Ramos (cell line): Measurements from ENCODE around the gene PRDM16.

Experiments
- in situ Hi-C: fragments of 300-500 bp; cut with MboI; formaldehyde crosslinking; loops from one replicate; pipeline ENCODE4 v1.14.3; 2022; ENCODE audit warnings: low sequenced_read_pairs; ENCODE audit not compliant: unreplicated experiment

Gene PRDM16

DNA sequence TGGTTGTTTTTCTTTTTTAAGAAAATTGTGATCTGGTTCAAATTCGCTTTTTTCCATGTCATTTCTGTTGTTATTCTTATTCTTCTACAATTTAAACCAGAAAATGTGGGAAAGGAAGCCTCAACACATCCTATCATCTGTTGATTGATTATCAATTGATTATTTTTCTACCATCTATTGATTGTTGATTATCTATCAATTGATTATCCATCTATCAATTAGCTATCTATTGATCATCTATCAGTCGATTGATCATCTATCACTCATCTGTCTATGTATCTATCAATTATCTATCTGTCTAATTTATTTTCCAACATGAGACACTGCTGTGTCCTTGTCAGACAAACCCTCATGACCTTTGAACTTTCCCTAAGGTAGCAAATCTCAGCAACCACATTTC lies 249.3 kb downstream of the PRDM16 start:
- in situ Hi-C loops: loop anchor here (25.0 kb wide), 1 partner anchor 306 kb away; the partner anchor contains the start of gene ACTRT2

DNA sequence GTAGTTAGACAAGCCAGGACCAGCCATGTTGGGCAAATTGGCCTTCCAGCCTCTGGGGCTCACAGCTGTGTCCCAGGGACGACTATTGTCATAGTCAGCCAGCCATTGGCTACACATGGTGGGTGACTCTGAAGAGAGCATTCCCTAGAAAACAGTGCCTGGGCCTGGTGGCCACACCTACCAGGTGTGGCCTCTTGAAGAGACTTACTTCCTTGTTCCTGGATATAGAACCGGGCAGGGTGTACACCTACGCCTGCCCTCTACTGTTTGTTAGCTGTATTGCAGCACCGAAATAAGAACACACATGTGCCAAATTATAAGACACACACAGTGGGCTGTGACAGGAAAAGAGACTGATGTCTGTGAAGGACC lies 250.9 kb downstream of the PRDM16 start:
- in situ Hi-C loops: loop anchor here (25.0 kb wide), 1 partner anchor 308 kb away; the partner anchor contains the start of gene ACTRT2

- in situ Hi-C loops: loop anchor here (25.0 kb wide), 1 partner anchor 308 kb away; the partner anchor contains the start of gene ACTRT2
These were observed 251.5 kb downstream of the PRDM16 start for GRCh38 chr1:3320246-3321152.

DNA sequence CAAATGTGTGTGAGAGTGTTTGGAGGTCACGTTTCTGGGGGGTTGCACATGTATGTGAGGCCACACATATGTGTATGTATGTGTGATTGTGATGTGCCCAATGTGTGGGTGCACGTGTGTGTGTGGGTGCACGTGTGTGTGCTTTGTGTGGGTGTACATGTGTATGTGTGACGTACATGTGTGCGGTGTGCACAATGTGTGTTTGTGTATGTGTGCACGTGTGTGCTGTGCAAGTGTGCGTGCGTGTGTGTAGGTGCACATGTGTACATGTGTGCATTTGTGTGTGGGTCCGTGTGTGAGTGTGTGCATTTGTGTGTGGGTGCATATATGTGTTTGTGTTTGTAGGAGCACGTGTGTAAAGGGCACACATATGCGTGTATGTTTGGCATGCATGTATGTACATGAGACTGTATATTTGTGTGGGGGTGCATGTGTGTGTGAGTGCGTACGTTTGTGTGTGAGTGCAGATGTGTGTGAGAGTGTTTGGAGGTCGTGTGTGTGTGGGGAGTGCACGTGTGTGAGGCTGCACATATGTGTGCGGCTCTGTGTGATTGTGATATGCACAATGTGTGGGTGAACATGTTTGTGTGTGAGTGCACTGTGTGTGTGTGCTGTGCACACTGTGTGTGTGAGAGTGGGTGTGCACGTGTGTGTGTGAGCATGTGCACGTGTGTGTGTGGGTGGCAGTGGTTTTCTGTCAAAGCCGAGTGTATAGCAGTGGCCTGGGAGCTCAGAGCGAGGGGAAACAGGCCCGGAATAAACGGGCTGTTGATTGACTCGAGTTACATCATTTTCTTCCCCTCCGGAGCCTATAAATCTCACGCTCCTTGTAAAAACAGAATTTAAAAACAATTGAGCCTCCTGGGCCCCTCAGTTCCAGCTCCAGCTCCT lies 252.8 kb downstream of the PRDM16 start:
- in situ Hi-C loops: loop anchor here (25.0 kb wide), 1 partner anchor 310 kb away; the partner anchor contains the start of gene ACTRT2

GRCh38 chr1:3322450-3323020 lies 253.5 kb downstream of the PRDM16 start:
- in situ Hi-C loops: loop anchor here (25.0 kb wide), 1 partner anchor 310 kb away; the partner anchor contains the start of gene ACTRT2

DNA sequence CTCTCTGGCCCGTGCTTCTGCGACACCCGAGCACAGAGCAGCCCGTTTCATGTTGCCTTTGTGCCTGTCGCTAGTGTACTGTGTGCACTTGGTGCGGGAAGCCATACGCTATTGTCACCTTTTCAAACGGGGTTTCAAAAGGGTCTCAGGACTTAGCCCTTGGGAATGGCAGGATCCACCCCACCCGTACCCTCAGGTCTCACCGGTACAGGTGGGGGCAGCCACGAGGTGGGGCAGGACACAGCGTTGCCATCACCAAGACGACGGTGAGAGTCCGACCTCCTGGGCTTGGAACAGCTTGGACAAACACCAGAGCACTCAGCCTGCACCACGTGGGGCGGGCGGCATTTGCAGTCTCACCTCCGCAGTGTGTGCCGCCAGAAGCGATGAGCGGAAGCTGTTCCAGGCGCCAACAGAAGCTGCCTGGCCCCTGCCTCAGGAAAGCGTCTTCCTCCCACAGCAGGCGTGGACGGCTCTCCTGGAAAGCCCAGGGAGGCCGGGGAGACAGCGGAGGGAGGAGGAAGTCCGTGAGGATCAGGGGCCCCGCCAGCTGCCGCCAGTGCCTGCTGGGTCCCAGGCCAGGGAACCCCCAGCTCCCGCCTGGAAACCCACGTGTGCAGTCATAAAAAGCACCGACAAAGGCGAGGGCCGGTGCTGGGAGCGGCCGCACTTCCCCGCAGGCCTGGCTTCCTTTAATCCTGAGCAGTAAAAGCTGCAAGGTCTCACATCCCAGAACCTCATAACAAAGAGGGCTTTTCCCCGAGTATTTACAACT lies 254.2 kb downstream of the PRDM16 start:
- in situ Hi-C loops: loop anchor here (25.0 kb wide), 1 partner anchor 311 kb away; the partner anchor contains the start of gene ACTRT2

GRCh38 chr1:3323796-3324703 lies 255.0 kb downstream of the PRDM16 start:
- in situ Hi-C loops: loop anchor here (25.0 kb wide), 1 partner anchor 312 kb away; the partner anchor contains the start of gene ACTRT2

- in situ Hi-C loops: loop anchor here (25.0 kb wide), 1 partner anchor 313 kb away; the partner anchor contains the start of gene ACTRT2
These were observed 255.9 kb downstream of the PRDM16 start for GRCh38 chr1:3324704-3325535.

DNA sequence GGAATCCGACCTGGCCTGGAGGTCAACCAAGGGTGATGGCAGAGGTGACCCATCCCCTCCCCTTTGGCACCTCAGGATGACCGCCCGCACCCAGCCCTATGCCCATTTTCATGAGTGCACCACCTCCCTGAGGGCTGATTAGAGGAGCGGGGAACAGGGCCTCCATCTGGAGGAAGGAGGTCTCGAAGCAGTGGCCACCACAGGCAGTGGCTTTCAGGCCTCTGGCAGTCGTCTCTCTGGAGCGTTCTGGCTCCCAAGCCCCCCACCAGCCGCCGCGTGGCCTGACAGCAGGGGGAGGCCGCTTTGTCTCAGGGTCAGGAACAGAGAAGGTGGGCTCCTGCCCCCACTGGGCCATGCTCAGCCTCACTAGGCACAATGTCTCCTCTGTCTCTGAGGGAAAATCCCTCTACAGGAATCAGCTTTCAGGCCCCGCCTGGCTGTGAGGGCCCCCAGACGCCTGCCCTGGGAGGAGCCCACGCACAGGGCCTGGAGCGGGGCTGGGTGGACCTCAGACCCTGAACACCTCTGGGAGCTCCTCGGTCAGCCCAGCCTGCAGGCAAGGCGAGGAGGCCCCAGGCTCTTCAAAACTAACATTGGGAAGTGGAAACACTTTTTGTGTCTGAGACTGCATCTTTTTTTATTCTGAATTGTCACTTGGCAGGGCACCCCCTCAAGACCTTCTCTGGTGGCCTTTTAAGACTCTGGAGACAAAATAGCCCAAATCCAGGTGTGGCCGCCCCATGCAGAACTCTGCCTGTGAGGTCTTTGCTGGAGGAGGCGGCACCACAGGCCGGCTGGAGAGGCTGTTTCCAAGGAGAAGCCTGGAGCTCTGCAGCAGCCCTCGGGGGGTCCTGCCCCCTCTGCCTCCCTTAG lies 257.7 kb downstream of the PRDM16 start:
- in situ Hi-C loops: no loop called here

DNA sequence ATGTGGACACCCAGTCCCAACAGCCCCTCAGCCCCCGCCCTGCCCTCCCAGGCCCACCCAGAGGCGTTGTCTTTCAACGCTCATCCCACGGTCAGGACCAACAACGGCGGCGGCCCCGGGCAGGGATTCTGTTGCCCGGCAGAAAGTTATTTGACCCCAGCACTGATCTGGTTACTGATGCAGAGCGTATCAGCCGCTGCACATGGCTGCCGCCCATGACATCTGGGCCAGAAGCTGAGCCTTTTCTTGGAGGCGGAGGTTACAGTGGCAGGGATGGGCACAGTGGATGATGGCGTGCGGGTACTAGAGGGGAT lies 258.3 kb downstream of the PRDM16 start:
- in situ Hi-C loops: no loop called here

DNA sequence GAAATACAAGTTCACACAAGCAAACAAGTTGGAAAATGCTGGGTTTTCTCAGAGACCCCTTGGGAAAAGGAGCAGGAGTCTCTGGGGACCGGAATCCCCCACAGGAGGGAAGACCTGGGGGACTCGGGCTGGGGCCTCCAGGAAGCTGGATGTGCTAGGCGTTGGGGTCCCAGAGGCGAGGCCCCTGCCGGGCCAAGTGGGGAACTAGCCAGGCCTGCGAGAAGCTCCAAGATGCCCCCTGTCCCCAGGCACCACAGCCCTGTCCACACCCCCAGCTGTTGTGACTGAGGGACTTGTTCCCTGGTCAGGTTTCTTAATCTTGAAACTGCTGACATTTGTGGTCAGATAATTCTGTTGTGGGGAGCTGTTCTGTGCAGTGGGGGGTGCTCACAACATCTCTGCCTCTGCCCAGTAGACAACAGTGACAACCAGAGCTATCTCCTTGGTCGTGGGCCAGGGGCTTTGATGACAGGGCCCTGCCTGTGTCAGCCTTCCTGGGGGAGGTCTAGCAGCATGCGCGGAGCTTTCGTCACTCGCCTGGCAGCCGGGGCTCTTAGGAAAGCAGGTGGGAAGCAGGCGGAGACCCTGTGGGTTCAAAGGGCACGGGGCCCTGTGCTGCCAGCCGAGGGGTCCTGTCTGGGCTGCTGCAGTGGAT lies 259.1 kb downstream of the PRDM16 start:
- in situ Hi-C loops: no loop called here

- in situ Hi-C loops: no loop called here
These were observed 260.8 kb downstream of the PRDM16 start for GRCh38 chr1:3329640-3330281.

DNA sequence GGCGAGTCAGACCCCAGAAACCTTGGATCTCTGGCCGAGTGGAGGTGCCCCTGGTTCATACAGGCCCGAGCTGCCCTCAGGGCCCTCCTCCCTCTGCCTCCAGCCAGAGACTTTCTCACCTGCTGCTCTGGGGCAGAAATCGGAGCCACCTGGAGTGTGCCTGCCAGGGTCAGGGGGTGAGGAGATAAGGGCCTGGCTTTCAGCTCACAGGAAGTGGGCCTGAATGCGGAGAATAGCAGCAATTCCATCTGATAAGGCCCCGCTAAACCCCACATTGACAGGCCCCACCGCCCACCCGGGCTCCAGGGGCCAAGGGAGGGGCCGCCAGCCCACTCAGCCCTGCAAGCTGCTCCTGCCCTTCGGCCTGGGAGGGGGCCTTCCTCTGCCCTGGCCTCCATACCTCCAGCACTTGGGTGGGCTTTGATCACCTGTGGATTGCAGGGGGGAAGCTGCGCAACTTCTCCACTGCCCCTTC lies 261.8 kb downstream of the PRDM16 start:
- in situ Hi-C loops: no loop called here

DNA sequence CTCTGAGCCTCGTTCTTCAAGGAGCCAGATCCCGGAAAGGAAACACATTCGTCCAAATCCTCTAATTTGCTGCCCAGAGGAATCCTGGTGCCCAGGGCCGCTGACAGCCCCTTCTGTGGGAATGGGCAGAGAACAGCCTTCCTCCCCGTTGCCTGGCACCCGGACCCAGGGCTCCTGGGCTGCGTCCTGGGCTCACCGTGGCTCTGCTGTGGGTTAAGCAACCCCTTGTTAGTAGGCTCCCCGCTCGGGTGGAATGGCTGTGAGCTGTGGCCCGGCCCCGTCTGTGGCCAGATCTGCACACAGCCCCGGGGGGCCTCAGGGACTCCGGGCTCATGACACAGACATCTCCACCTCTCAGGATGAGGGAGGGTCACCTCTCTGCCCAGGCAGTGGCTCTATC lies 262.6 kb downstream of the PRDM16 start:
- in situ Hi-C loops: no loop called here

- in situ Hi-C loops: no loop called here
These were observed 263.0 kb downstream of the PRDM16 start for GRCh38 chr1:3332043-3332442.

GRCh38 chr1:3332662-3333061 lies 263.7 kb downstream of the PRDM16 start:
- in situ Hi-C loops: no loop called here
